NCI-H2171 treated with DMSO at 0.1 percent for 48 hours (cell line): ENCODE measurements around the gene PCP4.
"Not testable (repeated sequence)": the region's sequence is repeated elsewhere in the genome, so short reads cannot be mapped to it uniquely, and the experiment has no call there.

Experiments used
- DNase-seq: peaks from one replicate; lab custom pipeline; 2025; lab: John Stamatoyannopoulos, UW

The PCP4 gene

DNA sequence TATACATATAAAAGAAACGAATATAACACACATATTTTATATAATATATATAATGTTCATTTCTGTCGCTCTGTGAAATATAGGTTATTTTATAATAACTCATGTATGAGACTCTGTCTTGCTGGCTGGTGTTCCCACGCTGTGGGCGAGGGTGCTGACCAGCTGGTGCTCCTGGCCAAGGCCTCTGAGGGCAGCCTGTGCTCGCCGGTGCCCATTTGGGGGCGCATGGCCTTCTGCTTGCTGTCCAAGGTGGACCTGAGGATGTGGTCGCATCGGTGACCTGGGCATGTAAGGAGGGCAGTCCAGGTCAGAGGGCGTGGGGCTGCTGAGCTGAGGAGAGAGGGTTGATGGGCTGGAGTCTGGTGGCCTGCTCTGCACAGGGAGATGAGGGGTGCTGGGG, 1.1 kb upstream of the PCP4 start:
- no peak for DNase-seq

DNA sequence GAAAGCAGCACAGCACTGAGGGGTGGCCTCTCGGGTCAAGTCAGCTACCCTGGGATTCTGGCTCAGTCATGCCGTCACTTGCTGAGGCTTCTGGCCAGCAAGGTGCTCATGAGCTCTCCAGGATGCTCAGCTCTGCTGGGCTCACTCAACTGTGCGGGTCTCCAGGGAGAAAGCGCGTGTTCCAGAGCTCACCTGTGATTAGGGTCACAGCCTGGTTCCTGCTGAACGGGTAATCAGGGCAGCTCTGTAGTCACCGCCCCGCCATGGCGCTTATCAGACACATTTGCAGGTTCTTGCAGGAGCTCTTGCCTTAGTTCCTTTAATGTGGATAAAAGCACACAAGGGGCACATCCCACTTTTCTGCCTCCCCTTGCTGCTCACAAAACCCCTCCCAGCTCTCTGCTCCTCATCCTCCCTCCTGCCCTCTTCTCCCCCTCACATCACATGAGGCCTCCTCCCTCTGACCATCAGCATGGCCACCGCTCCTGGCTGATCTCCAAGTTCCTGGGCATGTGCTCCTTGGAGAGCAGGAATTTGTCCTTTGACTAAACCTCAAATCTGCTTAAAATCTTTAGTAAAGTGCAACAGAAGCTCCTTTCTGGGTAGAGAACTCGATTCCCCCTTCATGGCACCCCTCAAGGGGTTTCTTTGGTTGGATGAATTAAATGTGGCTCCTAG, 2.0 kb downstream of the PCP4 start:
- DNase-seq = no peak

DNA sequence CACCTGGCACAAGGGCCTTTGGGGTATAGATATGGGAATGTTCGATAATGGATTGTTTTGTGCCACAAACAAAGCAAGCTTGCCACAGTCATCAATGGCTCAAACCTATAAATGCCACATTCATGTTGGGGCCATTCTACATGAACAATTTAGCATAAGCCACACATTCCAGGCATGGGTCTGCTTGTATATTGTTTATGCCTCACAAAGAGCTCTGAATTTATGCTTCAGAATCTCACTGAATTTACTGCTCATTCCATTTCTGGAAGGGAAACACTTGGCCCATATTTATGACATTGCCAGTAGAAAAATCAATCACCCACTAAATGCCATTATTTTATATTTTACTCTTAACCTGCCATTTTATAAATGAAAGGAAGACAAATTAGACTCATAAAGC, 6.4 kb downstream of the PCP4 start:
- DNase-seq = no peak

DNA sequence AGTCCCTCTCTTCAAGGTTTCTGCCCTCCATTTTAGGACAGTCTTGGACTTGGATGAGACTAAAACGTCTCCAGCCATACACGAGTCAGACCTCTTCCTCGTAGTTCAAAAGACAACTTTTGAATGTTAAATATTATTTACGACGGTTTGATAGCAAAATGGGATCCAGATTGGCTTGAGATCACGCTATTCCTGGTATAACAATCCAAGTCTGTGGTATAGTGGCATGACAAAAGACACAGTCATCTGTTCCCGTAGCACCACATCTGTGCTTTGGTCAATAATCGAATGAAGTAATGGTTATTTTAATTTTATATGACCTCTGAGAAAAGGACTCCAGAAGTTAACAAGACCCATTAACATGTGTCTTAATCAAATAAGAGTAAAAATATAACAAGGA, 7.0 kb downstream of the PCP4 start:
- peak; percentile 38 for DNase-seq

DNA sequence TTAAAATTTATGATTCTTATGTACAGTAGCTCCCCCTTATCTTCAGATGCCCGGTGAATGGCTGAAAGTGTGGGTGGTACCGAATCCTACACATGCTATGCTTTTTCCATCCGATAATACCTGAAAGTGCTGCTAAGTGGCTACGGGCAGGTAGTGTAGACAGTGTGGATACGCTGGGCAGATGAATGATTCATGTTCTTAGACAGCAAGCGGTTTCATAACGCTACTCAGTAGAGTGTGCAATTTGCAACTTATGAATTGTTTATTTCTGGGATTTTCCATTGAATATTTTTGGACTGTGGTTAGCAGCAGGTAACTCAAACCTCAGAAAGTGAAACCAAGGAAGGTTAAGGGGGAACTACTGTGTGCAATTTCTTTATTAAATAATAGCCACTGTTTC, 7.5 kb downstream of the PCP4 start:
- DNase-seq = peak; percentile 52

DNA sequence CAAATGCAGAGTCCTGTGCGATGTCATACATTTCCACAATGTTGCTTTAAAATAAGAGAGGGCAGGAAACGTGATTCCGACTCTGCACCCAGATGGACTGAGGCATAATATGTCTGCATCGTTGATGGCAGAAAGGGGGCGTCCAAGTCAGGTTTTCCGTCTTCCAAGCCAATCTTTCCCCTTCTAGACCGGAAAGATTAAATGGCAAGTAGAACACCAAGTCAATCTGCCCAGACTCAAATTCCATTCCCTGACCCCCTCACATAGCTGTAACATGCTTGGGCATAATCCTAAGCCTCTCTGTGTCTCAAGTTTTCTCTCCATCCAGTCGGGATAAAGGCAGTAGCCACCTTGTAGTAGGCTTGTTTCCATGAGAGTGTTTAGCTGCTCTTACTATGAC, 14.4 kb downstream of the PCP4 start:
- no peak for DNase-seq

DNA sequence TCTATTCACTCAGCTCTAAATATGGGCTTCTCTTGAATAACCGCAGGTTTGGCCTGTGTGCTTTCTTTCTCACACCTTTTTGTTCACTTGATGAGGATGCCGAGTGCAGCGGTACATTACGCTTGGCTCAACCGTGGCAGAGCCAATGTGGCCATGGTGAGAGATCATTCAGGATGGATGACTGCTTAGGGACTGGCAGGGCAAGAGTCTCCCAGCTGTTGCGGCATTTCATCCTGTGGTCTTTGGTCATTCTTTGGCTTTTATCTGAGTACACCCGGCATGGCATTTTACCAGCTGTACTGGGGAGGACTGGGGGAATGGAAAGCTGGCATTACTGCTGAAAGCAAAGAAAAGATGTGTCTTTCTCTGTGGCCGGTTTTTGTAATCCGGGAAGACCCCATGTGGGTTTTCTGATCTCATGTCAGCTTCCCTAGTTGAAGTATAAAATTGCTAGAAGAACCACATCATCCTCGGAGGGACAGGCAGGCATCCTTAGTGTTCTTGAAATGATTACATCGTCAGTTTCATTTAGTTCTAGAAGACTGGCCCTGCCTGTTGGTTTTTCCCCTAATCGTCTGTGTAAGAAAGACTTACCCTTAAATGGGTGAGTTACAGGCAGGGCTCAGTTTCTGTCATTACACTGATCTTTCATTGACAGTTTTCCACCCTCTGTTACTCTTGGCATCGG, 15.1 kb downstream of the PCP4 start:
- no peak for DNase-seq

DNA sequence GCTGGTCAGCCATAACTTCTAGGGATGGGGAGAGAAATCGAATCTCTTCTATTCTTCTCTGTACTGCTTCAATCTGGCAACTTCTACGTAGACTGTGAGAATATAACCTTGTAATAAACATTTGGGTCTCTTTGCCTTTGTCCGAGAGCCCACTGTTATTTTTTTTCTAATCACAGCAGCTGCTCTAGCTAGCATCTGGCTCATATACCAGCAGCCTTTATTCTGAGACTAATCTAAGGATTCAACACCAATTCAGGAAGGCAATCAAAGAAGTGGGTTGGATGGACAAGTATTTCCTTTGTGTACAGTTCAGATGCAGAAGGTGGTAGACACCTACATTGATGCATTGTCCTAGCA, 15.6 kb downstream of the PCP4 start:
- DNase-seq = no peak

DNA sequence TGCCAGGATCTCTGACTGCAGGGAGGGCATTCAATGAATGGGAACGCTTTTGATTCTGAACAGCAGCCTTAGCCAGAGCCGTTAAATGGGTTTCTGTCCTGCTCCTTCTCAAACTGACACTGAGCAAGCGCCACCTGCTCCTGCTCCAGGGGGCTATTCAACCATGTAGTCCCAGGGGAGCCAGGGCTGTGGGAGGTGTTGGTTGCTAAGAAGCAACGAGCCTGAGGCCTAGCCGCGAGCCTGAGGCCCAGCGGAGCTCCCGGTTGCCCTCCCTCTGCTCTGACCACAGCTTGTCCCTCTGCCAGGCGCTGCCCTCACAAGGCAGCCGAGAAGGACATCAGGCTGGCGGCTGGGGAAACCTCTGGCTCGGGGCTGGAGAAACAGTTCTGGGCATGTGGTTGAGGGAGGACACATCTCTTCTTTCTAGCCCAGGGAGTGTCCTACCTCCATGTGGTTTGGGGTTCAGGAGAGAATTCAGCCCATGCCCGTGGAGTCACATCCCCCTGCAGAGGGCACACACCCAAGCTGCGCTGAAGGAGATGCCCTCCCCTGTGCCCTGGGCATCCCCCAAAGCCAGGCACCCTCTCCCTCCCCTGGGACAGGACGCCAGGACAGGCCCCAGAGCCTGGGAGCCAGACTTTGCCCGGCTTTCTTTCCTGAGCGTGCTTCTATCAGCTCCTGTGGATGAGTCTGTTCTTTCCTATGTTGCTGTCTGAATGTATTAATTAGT, 18.0 kb downstream of the PCP4 start:
- peak; percentile 91 for DNase-seq

DNA sequence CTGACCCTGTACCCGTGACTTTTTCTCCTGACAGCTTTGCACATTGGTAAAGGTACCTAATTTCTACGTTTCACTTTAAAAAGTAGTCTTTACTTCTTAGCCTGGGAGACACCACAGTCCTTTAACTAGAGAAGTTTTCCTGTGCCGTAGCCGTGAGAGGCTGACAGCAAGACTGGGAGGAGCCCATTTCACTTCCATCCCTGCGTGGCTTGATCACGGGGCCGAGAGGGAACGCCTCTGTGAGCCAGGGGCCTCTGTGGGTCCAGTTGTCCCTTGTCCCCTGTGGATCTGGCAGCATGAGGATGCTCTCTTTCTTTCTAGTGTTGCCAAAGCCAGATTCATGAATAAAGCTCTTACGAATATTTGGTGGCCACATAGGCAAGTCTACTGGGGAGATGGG, 21.6 kb downstream of the PCP4 start:
- no peak for DNase-seq

DNA sequence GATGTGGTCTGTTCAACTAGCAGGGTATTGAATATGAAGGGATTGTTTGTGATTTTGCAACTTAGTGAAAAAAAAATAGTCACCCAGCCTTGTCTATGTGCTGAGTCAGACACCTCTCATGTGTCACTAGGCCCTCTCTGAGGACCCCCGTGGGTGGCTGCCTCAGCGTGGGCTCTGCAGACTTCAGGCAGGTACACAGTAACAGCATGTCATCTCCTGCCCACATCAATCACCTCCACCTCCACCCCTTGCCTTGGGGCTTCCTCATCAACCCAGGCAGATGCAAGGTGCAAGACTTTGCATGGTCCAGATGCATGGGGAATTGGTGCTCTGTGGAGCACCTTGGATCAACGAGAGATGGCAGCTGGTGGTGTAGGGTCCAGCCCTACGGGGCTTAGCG, 23.9 kb downstream of the PCP4 start:
- no peak for DNase-seq

DNA sequence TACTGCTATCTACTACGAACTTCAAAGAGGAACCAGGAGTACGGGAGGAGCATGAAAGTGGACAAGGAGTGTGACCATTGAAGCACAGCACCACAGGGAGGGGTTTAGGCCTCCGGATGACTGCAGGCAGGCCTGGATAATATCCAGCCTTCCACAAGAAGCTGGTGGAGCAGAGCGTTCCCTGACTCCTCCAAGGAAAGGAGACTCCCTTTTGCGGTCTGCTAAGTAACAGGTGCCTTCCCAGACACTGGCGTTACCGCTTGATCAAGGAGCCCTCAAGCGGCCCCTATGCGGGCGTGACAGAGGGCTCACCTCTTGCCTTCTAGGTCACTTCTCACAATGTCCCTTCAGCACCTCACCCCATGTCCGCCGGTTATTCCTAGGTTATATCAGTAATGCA, 24.6 kb downstream of the PCP4 start:
- DNase-seq = not testable (repeated sequence)

DNA sequence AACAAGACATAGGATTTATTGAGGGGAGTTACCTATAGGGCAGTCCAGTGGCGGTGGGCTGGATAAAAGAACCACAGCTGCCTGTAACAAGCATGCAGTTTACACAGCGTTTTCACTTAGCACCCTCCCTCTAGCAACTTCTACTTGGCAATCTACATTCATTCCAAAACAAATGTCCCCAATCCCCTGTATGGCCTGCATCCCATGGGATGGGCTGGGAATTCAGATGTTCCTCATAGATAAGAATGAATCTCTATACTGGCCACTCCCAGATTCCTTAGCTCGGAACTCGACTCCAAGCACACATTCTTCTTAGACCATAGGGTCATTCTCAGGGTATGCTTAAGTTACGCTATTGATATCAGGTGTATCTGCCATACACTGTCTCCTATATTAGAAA, 33.3 kb downstream of the PCP4 start:
- DNase-seq = no peak

DNA sequence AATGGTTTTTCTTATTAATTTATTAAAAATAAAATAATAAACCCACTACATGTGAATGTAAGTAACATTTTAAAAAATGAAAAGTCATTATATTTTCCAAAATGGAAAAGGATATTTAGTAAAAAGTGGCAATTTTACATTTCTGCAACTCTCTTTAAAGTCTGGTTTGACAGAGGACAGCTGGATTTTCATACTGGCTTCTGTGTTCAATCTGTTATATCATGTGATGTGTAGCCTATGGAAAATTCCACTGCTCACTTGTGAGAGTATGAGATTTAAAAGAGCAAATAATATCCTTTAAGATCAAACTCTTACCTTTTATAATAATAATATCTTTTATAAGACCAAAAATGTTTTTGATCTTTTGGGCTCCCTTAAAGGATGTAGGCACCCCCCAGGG, 33.7 kb downstream of the PCP4 start:
- no peak for DNase-seq

DNA sequence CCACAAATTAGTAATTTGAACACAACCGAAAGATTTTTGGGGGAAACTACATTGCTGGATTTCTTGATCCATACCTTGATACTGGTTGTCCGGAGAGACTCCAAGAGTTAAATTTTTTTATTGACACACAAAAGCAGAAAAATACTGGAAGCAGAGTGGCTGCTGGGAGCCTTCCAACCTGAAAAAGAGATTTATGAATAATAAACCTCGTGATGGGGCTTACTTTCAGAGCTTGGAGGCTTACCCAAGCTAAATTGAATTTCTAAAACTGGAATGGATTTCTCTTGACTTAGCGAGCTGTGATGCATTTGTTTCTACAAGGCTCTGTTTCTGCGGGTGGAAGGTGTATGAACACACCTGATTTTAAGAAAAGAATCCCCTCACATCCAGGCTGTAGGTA, 35.7 kb downstream of the PCP4 start:
- DNase-seq = no peak

DNA sequence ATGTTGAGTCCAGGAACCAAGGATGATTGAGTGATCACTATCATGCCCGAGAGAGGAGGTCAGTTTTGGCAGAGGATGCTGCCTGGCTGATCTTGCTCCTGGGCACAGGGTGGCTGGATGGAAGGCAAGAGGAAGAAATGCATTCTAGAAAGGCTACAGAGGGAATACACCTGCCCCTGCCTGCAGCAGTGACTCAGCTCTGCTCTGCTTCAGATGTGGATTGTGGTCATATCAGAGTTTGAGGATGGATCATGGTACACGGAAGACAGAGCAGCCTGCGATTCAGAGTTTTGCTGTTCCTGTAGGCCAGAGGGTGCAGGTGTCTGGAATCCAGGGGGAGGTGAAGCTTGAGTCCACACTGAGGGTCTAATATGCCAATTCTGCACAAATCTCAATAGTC, 37.2 kb downstream of the PCP4 start:
- DNase-seq = no peak

DNA sequence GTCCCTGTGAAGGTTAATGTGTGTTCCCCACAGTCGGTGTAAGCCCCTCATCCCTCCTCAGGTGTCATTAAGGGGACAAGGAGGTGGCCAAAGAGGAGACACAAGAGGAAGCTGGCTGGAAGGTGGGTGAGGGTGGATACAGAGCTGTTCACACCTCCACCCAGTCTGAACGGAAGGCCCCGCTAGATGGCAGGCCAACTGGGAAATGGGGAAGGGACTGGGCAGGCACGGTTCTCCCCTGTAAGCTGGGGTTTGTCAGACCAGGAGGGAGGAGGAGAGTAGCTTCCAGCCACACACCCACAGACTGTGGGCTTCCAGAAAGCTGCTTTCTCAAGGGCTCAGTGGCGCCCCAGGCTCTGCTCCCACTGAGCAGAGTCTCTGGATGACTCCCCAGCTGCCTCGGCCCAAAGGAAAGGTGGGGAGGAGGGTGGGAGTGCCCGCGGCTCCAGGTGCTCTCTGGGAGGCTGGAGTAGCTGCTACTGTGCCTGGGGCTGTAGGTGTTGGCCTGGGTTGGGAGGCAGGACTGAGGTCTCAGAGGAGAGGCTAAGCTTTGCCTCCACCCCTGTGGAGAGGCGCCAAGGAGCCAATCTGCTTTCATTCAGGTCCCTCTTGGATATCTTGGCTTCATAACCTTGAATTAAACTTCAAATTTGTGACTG, 41.2 kb downstream of the PCP4 start:
- no peak for DNase-seq

DNA sequence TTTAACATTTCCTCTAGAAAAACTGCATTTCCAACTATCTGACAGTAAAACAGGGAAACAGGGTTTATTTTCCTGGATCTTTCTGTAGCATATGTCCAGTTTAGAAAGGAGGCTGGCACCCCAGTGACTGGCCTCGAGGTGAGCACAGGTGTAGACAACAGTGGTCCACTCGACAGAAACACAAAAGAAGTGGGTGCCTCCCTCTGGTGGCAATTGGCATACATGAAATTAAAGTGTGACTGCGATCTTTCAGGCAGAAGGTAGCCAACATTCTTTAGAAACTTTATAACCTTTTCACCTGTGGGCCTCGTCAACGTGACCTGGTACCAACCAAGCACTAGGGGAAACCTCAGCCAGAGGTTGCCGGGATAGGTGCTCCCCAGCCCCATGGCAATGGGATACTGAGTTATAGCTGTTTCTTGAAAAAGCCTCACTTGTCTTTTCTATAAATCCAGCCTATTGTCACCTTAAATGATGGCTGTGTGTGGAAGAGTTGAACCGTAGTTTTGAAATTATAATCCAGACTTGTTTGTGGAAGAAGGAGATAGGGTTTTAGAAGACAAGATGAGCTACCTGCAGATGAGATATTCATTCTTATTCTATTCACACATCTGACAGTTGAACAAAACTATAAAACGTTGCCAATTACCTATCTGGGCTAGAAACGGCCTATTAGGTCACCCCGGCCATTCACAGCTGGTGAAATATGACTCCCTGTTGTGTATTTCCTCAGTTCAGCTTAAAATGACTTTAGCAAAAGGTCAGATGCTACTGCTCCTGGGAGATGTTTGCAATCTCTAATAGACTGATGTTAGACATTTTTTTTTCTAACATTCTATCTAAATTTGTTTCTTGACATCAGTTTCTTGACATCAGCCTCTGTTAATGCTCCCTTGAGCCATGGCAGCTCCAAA, 44.3 kb downstream of the PCP4 start:
- peak; percentile 3 for DNase-seq

DNA sequence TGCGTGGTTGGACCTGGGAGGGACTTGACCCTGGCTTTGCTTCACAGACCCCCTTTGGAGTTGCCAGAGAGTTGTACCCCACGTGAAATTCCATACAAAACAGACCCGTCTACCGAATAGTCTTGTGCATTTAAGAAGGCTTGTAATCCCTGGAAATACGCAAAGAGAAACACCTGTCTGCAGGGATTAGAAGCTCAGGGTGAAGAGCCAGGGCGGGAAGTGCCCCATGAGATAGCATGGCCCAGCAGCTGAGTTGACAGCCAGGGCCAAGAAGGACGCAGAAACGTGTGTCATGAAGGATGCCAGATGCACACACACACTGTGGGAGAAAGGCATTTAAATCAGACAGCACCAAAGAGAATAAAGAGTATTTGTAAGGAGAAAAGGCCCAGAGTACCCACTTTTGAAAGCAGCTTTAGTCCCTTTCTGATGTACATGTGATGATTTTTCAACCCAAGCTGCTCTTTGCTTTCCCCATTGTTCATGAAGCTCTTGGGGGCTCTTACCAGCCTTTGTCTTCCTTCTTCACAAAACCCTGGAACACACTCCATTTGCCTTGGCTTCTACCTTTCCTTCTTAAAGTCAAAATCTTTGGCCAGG, 46.6 kb downstream of the PCP4 start:
- DNase-seq = no peak

DNA sequence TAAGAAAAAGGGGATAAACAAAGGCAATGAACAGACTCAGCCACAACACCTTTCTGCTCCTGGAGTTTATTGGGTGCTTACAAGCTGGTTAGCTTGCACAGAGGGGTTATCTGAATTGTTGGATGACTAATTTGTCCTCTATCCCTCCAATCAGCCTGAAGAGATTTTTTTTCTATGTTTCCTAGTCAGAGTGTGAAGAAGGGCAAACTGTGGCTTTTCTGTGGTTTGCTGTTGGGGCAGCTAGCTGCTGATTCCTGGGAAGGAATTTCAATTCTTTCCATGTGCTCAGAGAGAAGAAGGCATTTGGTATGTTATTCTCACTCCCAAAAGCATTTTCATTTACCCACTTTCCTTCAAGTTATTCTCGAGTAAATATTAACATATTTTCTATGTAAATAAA, 48.6 kb downstream of the PCP4 start:
- DNase-seq = no peak

DNA sequence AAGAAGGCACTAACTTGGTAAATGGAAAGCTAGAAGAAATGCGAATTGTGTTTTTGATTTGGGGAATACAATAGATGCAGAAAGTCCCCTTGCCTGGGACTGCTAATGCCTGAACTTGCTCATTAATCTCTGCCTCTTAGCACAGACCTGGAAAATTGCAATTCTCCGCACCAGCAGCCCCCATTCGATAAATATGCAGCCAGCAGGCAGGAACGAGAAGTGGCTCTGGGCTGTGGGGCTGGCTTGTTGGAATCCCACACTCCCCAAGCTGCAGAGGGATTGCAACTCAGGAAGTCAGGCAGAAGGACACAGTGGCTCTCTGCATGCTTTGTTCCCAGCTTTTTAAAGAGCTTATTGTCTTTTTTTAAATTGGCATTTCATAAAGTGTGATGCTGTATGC, 51.3 kb downstream of the PCP4 start:
- DNase-seq = no peak

DNA sequence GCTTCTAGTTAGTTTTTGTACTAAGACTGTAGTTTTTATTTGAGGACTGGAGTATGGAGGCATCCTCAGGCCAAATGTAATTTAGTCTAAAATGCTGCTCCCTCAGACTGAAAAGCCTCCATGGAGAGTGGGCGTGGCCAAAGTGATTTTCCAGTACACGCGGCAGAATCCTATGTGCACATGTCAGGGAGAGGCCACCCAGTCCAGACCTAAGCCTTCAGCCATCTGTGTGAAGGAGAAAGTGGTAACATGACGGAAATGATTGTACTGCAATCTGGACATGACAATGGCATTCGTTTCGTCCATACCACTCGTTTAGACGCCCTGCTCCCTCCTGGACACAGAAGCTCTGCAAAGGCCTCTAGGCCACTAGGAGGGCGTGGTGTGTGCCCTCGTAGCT, 56.2 kb downstream of the PCP4 start:
- DNase-seq = no peak
